ENCODE measurements around the gene FCGR3A. TPM values are rescaled to one million over a fixed set of nuclear protein-coding genes. Genes with fewer than 3 reads are reported as not detected.
"Not testable (repeated sequence)": the region's sequence is repeated elsewhere in the genome, so short reads cannot be mapped to it uniquely, and the experiment has no call there.

The FCGR3A gene
- total RNA-seq, 1 experiment from 2014 or later: not detected

GRCh38 chr1:161523817-161524741, 25.5 kb downstream of the FCGR3A start, which contains the start of gene HSPA6:
HSPA6 (plus strand) TSS chr1:161524540; CDS start chr1:161524659, 119 bp downstream.
- POLR2A ChIA-PET; intact Hi-C loops (cut with micrococcal nuclease; ENCODE audit: unreplicated experiment); H3K27me3 ChIP-seq (replicated peaks; ENCODE audit: control insufficient read depth, insufficient read depth, low read length); H3K9me3 ChIP-seq; H3K27me3 Mint-ChIP-seq (ENCODE audit: insufficient read depth, unreplicated experiment); H3K4me1 Mint-ChIP-seq (ENCODE audit: low read depth, unreplicated experiment); BruUV-seq (replicated peaks); H3K4me1 ChIP-seq; H3K9me3 Mint-ChIP-seq (ENCODE audit: unreplicated experiment); H3K36me3 ChIP-seq (ENCODE audit: control insufficient read depth, insufficient read depth, low read length): not testable (repeated sequence)
- peak within 1 kb of the TSS; percentile 74 for H3K27ac Mint-ChIP-seq (ENCODE audit: unreplicated experiment)
- H3K4me3 ChIP-seq (ENCODE audit: low read depth, low read length): peak within 1 kb of the TSS; percentile 76
- peak; percentile 46 to 73 for DNase-seq
- H3K4me3 Mint-ChIP-seq (ENCODE audit: unreplicated experiment): peak within 1 kb of the TSS; percentile 71
- CTCF ChIA-PET: interaction anchor here (0.5 kb wide), 1 partner anchor 215 kb away, joined by 3 read pairs; no protein-coding TSS in a partner anchor
- H3K36me3 Mint-ChIP-seq (ENCODE audit: insufficient read depth, unreplicated experiment): peaks cover 11% of the 10 kb centered on the region

- H3K4me1 ChIP-seq; H3K9me3 Mint-ChIP-seq (ENCODE audit: unreplicated experiment); H3K4me3 ChIP-seq (ENCODE audit: low read depth, low read length); BruUV-seq (replicated peaks); H3K4me1 Mint-ChIP-seq (ENCODE audit: low read depth, unreplicated experiment); H3K27me3 ChIP-seq (replicated peaks; ENCODE audit: control insufficient read depth, insufficient read depth, low read length); H3K36me3 ChIP-seq (ENCODE audit: control insufficient read depth, insufficient read depth, low read length); H3K9me3 ChIP-seq; POLR2A ChIA-PET; DNase-seq; intact Hi-C loops (cut with micrococcal nuclease; ENCODE audit: unreplicated experiment); H3K27me3 Mint-ChIP-seq (ENCODE audit: insufficient read depth, unreplicated experiment): not testable (repeated sequence)
- CTCF ChIA-PET: interaction anchor here (0.5 kb wide), 1 partner anchor 216 kb away, joined by 3 read pairs; no protein-coding TSS in a partner anchor
- Mint-ChIP-seq H3K27ac (ENCODE audit: unreplicated experiment) (peak overlapping the region; percentile 74), H3K4me3 (ENCODE audit: unreplicated experiment) (peak overlapping the region; percentile 71), H3K36me3 (ENCODE audit: insufficient read depth, unreplicated experiment) (peaks cover 11% of the 10 kb centered on the region)
Measured at GRCh38 chr1:161523041-161523816, 26.4 kb downstream of the FCGR3A start.

- POLR2A ChIA-PET; CTCF ChIA-PET; H3K27me3 Mint-ChIP-seq (ENCODE audit: insufficient read depth, unreplicated experiment): not testable (repeated sequence)
Measured at GRCh38 chr1:161513953-161514352, 35.7 kb downstream of the FCGR3A start.

DNA sequence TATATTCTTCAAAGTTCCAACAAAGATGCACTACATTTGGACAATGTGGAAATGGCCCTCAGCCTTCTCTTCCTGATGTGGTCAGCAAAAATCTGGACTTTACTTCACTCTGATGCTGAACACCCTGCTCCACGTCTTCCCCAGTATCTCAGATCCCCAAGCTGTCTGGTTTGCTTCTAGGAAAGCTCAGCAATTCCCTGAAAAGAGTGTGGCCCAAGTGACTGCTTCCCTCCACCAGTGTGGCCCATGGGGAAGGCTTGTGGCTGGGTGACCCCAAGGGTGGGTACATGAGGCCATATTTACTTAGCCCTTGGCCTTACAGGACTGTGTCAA, 36.2 kb downstream of the FCGR3A start:
- H3K4me3 Mint-ChIP-seq (ENCODE audit: unreplicated experiment); H3K27me3 ChIP-seq (replicated peaks; ENCODE audit: control insufficient read depth, insufficient read depth, low read length); H3K36me3 ChIP-seq (ENCODE audit: control insufficient read depth, insufficient read depth, low read length); DNase-seq; CTCF ChIA-PET; BruUV-seq (replicated peaks); H3K36me3 Mint-ChIP-seq (ENCODE audit: insufficient read depth, unreplicated experiment); H3K4me1 ChIP-seq; POLR2A ChIA-PET; H3K4me1 Mint-ChIP-seq (ENCODE audit: low read depth, unreplicated experiment); H3K9me3 ChIP-seq; H3K27me3 Mint-ChIP-seq (ENCODE audit: insufficient read depth, unreplicated experiment); H3K4me3 ChIP-seq (ENCODE audit: low read depth, low read length); H3K9me3 Mint-ChIP-seq (ENCODE audit: unreplicated experiment); H3K27ac Mint-ChIP-seq (ENCODE audit: unreplicated experiment): not testable (repeated sequence)
- intact Hi-C loops (cut with micrococcal nuclease; ENCODE audit: unreplicated experiment): loop anchor here (5.0 kb wide), 1 partner anchor 84 kb away; no protein-coding TSS in a partner anchor

More at GRCh38 chr1:161513953-161514352, 35.7 kb downstream of the FCGR3A start:
- not testable (repeated sequence) for H3K4me3 ChIP-seq (ENCODE audit: low read depth, low read length); H3K4me1 ChIP-seq; H3K9me3 ChIP-seq; H3K36me3 ChIP-seq (ENCODE audit: control insufficient read depth, insufficient read depth, low read length); H3K27me3 ChIP-seq (replicated peaks; ENCODE audit: control insufficient read depth, insufficient read depth, low read length); H3K4me3 Mint-ChIP-seq (ENCODE audit: unreplicated experiment); BruUV-seq (replicated peaks); H3K27ac Mint-ChIP-seq (ENCODE audit: unreplicated experiment); DNase-seq; H3K36me3 Mint-ChIP-seq (ENCODE audit: insufficient read depth, unreplicated experiment); H3K4me1 Mint-ChIP-seq (ENCODE audit: low read depth, unreplicated experiment); H3K9me3 Mint-ChIP-seq (ENCODE audit: unreplicated experiment)
- intact Hi-C loops (cut with micrococcal nuclease; ENCODE audit: unreplicated experiment): loop anchor here (5.0 kb wide), 1 partner anchor 83 kb away; no protein-coding TSS in a partner anchor

DNA sequence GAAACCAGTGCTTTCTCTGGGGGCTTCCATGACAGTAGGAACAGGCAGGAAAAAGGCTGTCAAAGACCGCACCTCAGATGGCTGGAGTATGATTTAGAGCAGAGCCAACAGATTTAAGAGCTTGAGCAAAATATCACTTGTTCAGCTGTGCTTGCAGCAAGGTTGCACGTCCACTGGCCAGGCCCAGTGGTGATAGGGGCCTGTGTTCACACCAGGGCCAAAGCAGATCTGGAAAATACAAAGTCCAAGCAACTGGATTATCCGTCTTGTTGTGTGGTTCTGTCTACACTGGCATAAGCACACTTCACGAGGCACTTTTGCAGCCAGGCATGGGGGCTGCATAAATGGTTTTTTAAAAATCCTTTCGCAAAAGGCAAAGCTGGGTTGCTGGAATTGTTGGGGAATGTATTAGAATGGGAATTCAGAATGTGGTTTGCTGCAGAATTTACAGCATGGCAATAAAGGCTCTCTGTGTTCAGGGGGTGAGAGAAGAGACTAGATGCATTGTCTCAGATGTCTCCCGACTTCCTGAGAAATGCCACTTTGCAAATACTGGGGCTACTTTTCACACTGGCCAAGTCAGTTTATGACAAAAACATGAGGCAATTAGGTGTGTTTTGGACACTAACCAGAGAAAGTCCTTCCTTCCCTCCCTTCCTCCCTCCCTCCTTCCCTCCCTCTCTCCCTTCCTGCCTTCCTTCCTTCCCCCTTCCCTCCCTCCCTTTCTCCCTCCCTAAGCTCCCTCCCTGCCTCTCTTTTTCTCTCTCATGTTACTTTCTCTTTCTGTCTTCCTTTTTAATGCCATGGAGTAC, 36.8 kb downstream of the FCGR3A start:
- CTCF ChIA-PET; H3K9me3 Mint-ChIP-seq (ENCODE audit: unreplicated experiment); H3K4me3 Mint-ChIP-seq (ENCODE audit: unreplicated experiment); H3K27me3 Mint-ChIP-seq (ENCODE audit: insufficient read depth, unreplicated experiment); H3K9me3 ChIP-seq; H3K4me1 Mint-ChIP-seq (ENCODE audit: low read depth, unreplicated experiment); H3K4me3 ChIP-seq (ENCODE audit: low read depth, low read length); POLR2A ChIA-PET; H3K27me3 ChIP-seq (replicated peaks; ENCODE audit: control insufficient read depth, insufficient read depth, low read length); BruUV-seq (replicated peaks); DNase-seq; H3K36me3 Mint-ChIP-seq (ENCODE audit: insufficient read depth, unreplicated experiment); H3K4me1 ChIP-seq; H3K36me3 ChIP-seq (ENCODE audit: control insufficient read depth, insufficient read depth, low read length); H3K27ac Mint-ChIP-seq (ENCODE audit: unreplicated experiment): not testable (repeated sequence)
- intact Hi-C loops (cut with micrococcal nuclease; ENCODE audit: unreplicated experiment): loop anchor here (5.0 kb wide), 1 partner anchor 84 kb away; no protein-coding TSS in a partner anchor

All from Caco-2 (cell line).